ENCODE data around the gene MLLT6.

DNA sequence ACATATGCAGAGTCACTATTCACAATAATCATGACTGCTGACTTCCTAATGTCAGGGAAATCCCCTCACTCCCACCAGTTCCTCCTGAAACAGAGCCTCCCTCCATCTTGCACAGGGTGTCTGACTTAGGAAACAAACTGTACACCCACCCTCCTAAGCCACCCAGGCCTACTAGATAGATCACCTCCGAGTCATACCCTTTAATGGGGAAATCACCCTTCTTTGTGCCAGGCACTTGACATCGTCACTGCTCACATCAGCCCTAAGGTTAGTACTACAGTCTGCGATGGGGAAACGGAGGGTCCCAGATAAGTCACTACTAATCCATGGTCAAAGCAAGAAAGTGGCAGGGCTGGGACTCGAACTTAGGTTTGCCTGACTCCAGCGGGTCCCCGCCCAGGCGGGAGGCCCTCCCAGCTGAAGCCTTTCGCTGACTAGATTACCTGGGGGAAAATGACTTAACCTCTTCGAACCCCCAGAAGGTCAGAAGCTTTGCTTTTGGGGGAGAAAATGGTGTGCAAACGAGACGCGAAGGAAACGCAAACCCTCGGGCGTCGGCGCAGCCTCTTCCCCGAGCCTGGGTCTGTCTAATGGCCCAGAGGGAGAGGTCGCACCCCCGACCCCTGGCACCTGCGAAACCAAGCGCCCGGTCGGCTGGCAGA is 3.4 kb upstream of the MLLT6 start:
- TF ChIP-seq, protein P1, sequence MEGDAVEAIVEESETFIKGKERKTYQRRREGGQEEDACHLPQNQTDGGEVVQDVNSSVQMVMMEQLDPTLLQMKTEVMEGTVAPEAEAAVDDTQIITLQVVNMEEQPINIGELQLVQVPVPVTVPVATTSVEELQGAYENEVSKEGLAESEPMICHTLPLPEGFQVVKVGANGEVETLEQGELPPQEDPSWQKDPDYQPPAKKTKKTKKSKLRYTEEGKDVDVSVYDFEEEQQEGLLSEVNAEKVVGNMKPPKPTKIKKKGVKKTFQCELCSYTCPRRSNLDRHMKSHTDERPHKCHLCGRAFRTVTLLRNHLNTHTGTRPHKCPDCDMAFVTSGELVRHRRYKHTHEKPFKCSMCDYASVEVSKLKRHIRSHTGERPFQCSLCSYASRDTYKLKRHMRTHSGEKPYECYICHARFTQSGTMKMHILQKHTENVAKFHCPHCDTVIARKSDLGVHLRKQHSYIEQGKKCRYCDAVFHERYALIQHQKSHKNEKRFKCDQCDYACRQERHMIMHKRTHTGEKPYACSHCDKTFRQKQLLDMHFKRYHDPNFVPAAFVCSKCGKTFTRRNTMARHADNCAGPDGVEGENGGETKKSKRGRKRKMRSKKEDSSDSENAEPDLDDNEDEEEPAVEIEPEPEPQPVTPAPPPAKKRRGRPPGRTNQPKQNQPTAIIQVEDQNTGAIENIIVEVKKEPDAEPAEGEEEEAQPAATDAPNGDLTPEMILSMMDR (IDR thresholded peaks at IDR 0.05): no peak
- TF ChIP-seq POLR2A (IDR thresholded peaks at IDR 0.05) (no peak), EP300 (IDR thresholded peaks at IDR 0.05; ENCODE audit: low read depth) (no peak)
